Suppressor macrophage treated with lipopolysaccharide for 4 hours (primary cell): Measurements from ENCODE around the gene RDM1.
"Not testable (repeated sequence)": the region's sequence is repeated elsewhere in the genome, so short reads cannot be mapped to it uniquely, and the experiment has no call there.

Experiments used
- DNase-seq: peaks from one replicate; pipeline ENCODE4 v3.0.0-alpha.2; 2020

RDM1 gene

GRCh38 chr17:35930211-35931065, at the start of gene RDM1:
RDM1 (minus strand) TSS chr17:35930773; CDS start chr17:35930727, 46 bp downstream.
- DNase-seq, result peak; percentile 73

- DNase-seq, result no peak
Measured at GRCh38 chr17:35978346-35978745, 47.8 kb upstream of the RDM1 start.

GRCh38 chr17:35977509-35977908, 46.9 kb upstream of the RDM1 start:
- no peak for DNase-seq

- DNase-seq, result peak; percentile 18
Measured at GRCh38 chr17:35973333-35974260, 43.0 kb upstream of the RDM1 start.

GRCh38 chr17:35972945-35973332, 42.4 kb upstream of the RDM1 start:
- no peak for DNase-seq

GRCh38 chr17:35972535-35972934, 42.0 kb upstream of the RDM1 start:
- DNase-seq, result no peak

- no peak for DNase-seq
Measured at GRCh38 chr17:35972066-35972465, 41.5 kb upstream of the RDM1 start.

- DNase-seq, result peak; percentile 90
Measured at GRCh38 chr17:35969558-35970380, 39.2 kb upstream of the RDM1 start.

GRCh38 chr17:35968520-35969054, 38.0 kb upstream of the RDM1 start:
- DNase-seq, result no peak

- DNase-seq, result no peak
Measured at GRCh38 chr17:35965272-35965671, 34.7 kb upstream of the RDM1 start.

- no peak for DNase-seq
Measured at GRCh38 chr17:35963663-35964062, 33.1 kb upstream of the RDM1 start.

- no peak for DNase-seq
Measured at GRCh38 chr17:35953720-35954119, 23.1 kb upstream of the RDM1 start.

- DNase-seq, result no peak
Measured at GRCh38 chr17:35949401-35949800, 18.8 kb upstream of the RDM1 start.

- no peak for DNase-seq
Measured at GRCh38 chr17:35948092-35948491, 17.5 kb upstream of the RDM1 start.

- DNase-seq, result peak; percentile 69
Measured at GRCh38 chr17:35947156-35947585, 16.6 kb upstream of the RDM1 start.

GRCh38 chr17:35944151-35944550, 13.6 kb upstream of the RDM1 start:
- no peak for DNase-seq

- no peak for DNase-seq
Measured at GRCh38 chr17:35943537-35943936, 13.0 kb upstream of the RDM1 start, which contains the start of gene LYZL6. LYZL6 (minus strand) TSS chr17:35943713; CDS start chr17:35939356, 4,357 bp downstream.

GRCh38 chr17:35942588-35943186, 12.1 kb upstream of the RDM1 start:
- DNase-seq, result no peak

- DNase-seq, result not testable (repeated sequence)
Measured at GRCh38 chr17:35938492-35938891, 7.9 kb upstream of the RDM1 start.

GRCh38 chr17:35936063-35936462, 5.5 kb upstream of the RDM1 start:
- no peak for DNase-seq

- no peak for DNase-seq
Measured at GRCh38 chr17:35934760-35935159, 4.2 kb upstream of the RDM1 start.

GRCh38 chr17:35932586-35932985, 2.0 kb upstream of the RDM1 start:
- no peak for DNase-seq
